ENCODE data around the gene FEM1B.
"Not testable (repeated sequence)": the region's sequence is repeated elsewhere in the genome, so short reads cannot be mapped to it uniquely, and the experiment has no call there.

The FEM1B gene

DNA sequence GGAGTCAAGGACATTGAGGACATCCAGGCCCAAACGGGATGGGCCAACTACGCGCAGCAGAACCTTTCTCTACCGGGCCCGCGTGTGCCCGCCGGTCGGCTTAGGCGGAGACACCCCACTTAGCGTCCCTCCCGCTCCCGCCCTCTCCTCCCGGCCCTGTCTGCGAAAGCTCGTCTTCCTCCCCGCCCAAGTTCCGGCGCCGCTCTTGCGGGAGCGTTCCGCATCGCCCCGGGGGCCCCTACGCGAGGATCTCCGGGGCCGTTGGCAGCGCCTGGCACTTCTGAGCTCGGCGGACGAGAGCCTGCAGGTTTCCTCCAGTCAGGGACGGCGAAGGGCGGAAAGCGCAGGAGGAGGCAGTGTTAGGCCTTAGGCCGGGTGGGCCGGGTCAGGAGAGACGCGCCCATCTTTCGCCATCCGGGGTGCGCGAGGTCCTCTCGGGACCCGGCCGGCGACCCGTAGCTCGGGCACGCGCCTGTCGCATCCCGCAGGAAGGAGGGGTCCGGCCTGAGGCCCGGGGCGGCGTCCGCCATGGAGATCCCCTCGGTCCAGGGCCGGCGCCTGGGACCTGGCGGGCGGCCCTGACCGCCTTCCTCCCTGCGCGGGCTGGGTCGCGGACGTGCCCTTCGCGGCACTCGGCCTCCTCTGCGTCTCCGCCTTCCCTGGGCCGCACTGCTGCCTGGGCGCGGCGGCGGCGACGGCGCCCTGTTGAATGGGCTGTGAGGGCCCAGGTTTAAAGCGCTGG lies at the start of gene FEM1B:
FEM1B (plus strand) TSS at position 143 of the 742 bp plus-strand sequence. CDS start 673 bp downstream, outside the sequence.
- peak; percentile 89 to 94 for DNase-seq

DNA sequence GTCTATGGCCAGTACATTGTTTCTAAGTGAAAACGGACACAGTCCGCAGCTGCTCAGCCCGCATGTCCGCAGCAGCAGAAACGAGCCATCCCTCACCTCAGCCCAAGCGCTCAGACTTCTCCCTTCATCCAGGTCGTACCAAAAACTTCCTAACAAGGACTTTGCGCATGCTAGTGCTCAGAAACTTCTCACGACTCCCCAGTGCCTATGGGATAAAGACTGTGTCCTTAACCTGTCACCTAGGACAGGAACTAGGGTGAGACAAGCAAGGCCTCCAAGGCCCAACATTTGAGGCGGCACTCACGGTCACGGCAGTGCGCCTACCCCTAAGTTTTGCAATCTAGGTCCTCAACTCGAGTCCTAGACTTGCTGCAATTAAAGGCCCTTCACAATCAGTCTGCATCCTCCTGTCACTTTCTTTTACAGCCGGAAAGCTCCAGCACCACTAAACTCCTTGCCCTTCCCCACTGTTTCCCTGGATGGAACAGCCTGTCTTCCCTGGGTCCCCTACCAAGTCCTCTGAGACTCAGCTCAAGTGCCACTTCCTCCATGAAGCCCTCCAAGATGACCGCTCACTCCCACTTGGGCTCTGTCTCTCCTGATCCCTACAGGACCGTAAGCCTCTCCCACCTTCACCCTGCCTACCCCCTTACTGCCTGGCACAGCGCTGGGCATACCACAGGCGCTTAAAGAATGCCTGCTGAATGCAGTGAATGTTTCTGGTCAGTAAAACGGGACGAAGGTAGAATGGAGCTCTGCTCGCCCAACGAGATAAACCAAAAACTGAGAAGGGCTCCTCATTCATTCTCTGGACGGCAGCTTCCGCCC lies 49.2 kb upstream of the FEM1B start:
- DNase-seq: no peak

DNA sequence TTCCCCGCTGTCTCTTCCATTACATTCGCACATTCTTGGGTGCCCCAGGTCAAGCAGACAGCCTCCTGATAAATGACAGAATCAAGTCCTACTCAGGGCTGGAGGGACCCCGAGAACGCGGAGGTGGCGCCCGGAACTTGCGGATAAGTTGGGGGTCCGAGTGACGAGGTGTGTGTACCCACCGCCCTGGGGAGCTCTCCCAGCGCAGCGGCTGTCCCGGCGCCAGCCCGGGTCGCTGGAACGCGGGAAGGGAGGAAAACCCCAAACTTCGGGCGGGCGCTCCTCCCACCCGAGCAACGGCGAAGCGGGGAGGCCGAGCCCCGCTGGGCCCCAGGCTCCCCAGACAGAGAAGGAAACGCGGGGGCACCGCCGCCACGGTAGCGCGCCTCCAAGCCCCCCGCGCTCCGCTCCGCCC lies 48.6 kb upstream of the FEM1B start:
- DNase-seq: no peak

DNA sequence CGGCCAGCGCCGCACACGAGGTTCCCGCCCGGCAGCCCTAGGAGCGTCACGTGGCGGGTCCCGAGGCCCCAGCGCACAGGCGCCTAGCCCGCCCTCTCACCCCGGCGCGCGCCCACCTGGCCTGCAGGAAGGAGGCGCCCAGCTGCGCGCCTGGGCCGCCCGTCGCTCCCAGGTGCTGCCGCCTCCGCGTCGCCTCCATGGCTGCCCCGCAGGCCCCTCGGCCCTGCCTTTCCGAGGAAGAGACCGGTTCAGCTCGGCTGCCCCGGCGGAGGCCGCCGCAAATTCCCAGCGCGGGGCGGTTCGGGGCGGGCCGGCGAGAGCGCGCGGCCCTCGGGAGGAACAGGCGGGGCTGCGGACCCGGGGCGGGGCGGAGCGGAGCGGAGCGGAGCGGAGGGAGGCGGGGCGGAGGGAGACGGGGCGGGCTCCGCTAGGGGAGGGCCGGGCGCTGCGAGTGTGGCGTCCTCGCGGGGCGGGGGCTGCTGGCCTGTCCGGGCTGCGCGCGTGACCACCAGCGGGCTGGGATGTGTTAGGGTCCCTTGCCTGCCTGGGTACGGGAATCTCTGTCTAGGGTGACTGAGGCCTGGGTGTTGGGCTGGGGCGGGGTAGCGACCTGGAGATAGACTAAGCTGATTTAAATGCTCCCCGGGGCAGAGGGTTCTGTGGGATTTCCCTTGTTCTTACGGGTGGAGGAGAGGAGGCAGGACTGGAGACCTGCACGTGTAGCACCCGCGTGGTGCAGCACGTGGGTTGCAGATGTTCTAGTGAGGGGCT lies 48.0 kb upstream of the FEM1B start, which contains the start of gene CLN6:
CLN6 (minus strand) TSS at position 343 of the 771 bp plus-strand sequence; CDS start at position 199, 144 bp downstream.
- peak; percentile 82 to 85 for DNase-seq

DNA sequence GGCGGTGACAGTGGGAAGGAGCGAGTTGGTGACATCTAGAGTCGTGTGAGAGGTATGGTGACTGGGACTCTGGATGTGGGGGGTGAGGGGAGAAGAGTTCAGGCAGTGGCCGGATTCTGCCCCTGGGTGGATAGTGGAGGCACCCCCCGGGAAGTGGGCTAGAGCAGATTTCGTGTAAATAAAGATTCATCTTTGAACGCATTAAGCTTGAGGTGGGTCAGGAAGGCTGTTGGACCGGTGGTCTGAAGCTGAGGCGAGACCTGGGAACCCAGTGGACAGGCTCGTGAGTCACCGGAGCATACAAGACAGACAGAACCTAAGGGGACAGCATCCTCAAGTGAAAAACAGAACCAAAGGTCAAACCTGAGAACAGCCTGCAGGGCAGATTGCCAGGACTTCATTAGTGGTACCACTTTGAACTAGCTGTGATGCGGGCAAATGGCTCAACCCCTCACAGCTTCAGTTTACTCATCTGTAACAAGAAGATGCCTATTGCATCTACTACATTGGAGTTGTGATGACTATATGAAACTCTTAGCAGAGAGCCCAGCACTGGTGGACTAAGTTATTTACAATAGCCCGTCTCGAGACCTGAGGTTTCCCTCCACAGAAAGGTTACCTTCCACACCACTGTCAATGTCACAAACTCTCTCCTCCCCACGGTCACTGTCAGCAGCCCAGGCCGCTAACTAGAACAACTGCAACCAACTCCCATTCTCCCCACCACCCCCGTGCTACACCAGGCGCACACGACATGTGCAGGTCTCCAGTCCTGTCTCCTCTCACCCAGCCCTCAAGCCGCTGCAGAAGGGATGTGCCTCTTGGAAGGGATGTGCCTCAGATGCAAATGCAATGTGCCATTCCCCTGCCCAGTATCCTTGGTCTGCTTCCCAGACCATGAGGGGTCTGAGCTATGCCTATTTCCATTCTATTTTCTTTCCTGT lies 47.1 kb upstream of the FEM1B start:
- DNase-seq: no peak

DNA sequence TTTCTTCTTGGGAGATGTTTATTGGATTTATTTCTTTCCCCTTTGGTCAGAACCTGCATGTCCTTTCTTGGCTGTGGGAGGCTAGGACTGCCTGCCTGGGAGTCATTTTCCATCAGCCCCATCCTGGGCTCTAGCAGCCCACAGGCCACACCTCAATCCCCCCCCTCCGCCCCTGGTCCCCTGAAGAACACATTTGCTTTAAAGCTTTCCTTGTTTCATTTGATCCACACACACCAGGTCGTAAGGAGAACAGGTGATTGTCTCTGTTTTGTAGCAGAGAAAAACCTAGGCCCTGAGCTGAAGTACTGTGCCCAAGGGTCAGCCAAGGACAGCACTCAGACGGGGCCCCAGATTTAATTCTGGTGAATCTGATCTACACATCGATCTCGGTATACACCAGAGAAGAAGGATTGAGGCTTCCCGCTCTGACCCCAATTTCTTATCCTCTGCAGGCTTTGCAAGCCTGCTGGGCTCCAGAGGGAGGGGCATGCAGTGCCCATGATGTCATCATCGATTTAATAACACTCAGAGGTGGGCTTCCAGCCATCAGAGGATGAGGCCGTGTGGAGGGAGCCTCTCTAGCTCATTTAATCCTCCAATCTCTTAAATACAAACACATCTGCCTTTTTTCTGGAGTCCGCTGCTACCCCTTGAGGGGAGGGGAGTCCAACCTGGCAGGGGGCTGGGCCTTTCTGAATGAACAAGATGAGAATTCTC lies 46.3 kb upstream of the FEM1B start:
- no peak for DNase-seq

DNA sequence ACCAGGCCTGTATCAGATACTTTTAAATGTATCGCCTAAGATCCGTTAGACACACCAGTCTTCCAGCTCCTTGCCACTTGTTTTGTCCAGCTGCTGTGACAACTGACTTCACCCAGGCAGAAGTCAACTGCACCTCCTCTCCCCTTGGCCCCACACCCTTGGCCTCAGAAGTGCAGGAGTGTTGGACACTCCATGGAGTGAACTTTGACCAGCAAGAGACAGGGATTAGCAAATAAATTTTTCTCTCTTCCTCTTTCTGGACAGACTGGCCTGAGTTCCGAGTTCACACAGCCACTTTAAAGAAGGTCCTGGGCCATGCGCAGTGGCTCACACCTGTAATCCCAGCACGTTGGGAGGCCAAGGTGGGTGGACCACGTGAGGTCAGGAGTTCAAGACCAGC lies 45.1 kb upstream of the FEM1B start:
- no peak for DNase-seq

DNA sequence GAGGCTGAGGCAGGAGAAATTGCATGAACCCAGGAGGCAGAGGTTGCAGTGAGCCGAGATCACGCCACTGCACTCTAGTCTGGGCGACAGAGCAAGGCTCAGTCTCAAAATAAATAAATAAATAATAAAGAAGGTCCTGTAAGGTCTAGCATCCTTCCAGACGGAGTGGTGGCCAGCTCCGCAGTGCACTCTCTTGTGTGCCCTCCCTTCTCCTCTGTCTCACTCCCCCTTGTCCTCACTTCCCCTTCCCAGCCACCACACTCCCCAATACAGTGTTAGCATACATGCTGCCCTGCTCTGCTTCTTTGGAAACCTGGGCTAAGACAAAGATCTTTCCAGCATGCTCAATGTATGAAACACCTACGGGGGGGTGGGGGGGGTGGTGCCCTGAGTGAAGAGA lies 44.6 kb upstream of the FEM1B start:
- no peak for DNase-seq

DNA sequence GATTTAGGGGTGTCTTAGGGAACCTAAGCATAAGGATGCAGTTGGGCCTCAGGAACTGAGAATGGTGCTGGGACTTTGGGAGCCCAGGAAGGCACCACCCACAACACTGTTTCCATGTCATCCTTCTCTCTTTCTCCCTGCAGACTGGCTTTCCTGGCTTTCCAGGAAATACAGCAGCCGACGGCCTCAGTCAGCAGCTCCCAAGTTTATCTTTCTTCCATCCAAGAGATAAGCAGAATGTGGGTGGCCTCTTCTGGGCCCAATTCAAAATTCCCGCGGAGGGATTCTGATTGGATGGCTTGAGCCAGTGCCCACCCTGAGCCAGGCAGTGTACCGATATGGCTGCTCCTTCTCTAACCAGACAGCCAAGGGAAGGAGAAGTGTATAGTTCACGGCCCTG lies 43.5 kb upstream of the FEM1B start:
- DNase-seq: no peak

DNA sequence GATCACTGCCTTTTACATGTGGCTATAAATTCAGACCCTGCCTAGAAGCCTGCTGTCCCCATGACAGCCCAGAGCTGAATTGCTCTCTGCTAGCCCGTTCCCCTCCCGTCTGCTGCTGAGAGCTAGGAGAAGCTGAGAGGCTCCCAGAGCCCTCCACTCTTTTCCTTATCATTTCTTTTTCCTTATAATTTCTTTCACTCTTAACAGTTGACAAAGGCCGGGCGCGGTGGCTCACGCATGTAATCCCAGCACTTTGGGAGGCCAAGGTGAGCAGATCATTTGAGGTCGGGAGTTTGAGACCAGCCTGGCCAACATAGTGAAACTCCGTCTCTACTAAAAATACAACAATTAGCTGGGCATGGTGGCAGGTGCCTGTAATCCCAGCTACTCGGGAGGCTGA lies 43.0 kb upstream of the FEM1B start:
- not testable (repeated sequence) for DNase-seq

DNA sequence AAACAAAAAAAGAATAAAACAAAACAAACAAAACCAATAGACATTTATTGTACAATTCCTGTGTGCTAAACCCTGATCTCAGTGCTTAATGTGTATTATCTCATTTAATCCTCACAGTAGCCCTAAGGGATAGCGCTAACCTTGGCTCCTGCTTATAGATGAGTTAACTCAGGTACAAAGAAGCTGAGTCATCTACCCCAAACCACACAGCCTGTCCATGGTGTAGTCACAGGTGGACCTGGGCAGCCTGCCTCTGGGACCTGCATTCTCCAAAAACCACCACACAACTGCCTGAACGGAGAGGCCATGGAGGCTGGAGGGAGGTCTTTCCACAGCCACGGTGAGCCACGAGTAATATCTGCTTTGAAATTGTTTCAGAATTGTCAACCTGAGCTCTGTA lies 42.5 kb upstream of the FEM1B start:
- no peak for DNase-seq

DNA sequence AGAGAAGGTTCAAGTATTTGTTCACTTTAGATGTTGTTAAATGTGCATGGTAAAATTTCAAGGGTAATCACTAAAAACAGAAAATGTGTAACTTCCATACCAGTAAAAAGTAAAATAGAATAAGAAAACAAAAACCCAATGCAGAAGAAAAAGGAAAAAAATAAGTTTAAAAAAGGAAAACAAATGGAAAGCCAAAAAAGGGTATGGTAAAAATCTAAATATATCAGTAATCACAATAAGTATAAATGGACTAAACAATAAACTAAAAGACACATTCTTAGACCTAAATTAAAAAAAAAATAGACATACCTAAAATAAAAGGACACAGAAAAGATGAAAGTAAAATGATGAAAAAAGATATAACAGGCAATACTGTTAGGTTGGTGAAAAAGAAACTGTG lies 38.5 kb upstream of the FEM1B start:
- no peak for DNase-seq

DNA sequence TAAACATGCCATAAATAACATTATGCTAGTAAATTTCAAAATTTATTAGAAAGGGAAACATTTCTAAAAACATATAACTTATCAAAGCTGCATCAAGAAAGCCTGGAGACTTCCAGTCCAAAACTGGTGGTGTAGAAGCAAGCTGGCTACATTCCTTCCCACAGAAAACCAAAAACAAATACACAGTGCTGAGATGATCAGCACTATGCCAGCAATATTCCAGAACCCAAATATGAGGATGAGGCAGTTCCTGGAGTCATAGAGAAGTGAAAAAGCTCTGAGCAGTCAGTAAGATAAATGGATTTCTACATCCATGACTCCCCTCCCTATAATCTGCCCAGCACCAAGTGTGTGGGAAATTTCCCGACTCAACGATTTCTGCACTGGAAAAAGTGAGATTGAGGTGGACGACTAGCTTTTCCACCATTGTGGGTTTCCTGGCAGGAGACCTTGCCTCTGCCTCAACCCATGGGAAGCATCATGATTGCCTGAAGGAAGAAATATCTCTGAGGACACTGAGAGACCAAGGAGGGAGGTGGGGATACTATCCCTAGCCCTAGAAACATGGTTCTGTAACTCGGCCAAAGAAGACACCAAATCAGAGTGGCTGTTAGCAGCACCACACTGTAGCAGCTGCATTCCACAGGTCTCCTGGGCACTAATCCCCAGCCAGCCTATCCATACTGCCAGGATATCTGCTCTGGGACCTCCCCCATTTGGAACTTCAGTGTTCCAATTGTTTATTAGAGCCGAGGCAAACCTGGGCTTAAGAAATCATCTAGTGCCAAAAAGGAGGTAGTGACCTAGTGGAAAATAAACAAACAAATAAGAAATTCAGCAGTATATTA lies 36.2 kb upstream of the FEM1B start:
- no peak for DNase-seq

DNA sequence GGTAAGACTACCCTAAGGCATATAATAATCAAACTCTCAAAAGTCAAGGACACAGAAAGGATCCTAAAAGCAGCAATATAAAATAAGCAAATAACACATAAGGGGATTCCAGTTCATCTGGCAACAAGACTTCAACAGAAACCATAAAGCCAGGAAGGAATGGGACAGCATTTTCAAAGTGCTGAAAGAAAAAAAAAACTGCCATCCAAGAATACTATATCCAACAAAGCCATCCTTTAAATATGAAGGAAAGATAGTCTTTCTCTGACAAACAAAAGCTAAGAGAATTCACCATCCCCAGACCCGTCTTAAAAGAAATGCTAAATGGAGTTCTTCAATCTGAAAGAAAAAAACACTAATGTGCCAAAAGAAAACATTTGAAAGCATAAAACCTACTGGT lies 33.3 kb upstream of the FEM1B start:
- DNase-seq: no peak

DNA sequence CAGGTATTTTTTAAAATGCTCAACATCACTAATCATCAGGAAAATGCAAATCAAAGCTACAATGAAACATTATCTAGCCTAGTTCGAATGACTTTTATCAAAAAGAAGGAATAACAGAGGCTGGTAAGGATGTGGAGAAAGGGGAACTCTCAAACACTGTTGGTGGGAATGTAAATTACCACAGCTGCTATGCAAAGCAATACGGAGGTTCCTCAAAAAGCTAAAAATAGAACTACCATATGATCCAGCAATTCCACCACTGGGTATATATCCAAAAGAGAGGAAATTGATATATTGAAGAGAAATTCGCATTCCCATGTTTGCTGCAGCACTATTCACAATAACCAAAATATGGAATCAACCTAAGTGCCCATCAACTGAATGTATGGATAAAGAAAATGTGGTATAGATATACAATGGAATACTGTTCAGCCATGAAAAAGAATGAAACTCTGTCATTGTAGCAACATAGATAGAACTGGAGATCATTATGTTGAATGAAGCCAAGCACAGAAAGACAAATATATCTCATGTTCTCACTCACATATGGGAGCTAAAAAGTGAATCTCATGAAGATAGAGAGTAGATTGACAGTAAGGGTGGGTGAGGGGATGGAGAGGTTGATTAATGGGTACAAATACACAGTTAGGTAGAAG lies 28.4 kb upstream of the FEM1B start:
- no peak for DNase-seq

DNA sequence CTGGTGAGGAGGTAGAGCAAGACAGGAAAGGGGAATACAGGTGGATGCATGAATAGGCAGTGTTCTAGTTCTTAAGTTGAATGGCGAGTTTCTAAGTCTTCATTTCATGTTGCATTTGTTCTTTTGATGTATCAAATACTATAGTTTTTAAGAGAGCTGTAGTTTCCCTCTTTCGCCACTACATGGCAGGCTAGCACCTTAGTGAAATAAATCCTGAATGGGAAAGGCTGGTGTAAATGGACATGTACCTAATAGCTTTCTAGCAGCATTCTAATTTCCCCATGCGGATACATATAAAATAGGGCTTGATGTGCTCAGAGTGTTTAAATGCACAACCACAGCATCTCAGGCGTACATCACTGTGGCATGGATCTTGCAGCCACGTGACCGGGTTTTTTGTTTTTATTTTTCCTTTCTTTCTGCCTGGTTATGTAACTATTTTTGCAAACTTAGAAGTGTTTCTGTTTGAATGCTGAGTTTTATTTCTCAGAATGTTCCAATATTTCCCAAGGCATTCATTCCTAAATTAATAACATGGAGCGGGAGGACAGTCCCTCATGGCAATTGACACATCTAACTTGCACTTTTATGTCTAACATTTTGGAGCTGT lies 24.5 kb upstream of the FEM1B start:
- peak in 1 of 2 donors; percentile 87 for DNase-seq

DNA sequence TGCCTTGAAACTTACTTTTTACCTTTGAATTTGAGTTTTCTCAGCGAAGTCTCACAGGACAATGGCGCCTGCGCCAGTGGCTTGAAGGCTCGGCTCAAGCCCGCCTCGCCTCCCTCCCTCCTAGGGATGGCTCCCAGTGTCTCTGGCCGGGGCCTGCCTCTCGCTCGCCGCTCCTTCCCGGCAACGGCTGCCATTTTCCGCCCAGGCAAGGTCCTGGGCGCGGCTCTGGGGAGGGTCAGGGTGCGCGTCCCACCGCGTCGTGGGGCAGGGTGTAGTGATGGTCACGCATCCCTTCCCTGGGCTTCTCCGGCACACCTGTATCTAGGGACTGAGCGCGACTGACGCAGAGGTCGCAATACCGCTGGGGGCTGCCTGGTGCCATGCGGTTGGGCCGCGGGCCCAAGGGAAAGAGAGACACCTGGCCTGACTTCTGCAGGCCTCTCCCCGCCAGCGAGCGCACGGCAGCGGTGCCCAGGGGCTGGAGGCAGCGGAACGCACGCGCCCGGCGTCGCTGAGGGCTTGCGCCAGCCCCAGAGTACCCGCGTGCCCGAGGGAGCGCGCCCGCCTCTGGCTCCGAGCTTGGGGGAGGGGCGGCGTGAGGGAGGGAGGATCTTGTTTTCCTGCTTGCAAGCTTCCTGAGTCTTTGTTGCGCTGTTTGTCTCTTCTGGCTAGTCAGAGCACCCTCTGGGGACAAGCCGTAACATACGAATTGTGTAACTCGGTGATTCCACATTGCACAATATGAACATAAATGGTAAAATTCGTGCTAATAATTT lies 20.7 kb upstream of the FEM1B start:
- DNase-seq: peak; percentile 87

DNA sequence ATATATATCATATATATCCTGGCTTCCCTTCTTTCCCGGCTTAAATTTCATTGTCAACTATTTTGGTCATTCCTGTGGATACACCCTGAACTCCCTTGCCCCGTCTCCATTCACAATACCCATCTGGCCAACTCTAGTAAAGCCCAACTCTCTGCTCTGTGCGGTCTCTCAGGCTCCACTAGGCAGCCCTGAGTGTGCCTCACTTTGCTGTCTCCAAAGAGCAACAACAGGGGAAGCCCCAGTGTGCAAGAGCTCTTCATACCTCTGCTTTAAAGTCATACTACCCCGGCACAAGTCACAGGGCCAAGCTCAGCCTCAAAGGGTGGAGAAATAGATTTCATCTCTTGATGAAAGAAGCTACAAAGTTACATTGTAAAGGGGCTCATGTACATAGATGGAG lies 18.9 kb upstream of the FEM1B start:
- DNase-seq: no peak

DNA sequence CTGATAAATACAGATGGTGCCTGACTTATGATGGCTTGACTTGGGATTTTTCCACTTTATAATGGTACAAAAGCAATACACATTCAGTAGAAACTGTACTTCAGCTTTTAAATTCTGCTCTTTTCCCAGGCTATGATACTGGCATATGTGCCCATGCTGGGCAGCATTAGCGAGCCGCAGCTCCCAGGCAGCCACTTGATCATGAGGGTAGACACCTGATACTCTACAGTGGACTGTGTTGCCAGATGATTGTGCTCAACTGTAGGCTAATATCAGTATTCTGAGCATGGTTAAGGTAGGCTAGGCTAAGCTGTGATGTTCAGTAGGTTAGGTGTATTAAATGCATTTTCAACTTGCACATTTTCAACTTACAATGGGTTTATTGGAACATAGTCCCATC lies 17.7 kb upstream of the FEM1B start:
- DNase-seq: no peak
